HepG2 (cell line): Measurements from ENCODE around the gene RPS5.

Source experiments
- GFI1 ChIP-seq: sonication (generic); formaldehyde crosslinking; IDR thresholded peaks from 2 replicates; pipeline ENCODE4 v1.5.0; 2020; ENCODE audit warnings: missing genetic modification reagents, mild to moderate bottlenecking, borderline replicate concordance
- NR1H2 ChIP-seq: sonication (generic); formaldehyde crosslinking; IDR thresholded peaks from 2 replicates; pipeline ENCODE4 v1.8.1; 2022; ENCODE audit warnings: low read depth, missing genetic modification reagents, borderline replicate concordance
- SMARCE1 ChIP-seq: fragments of 450-650 bp; IDR thresholded peaks from 2 replicates; pipeline ENCODE4 v1.6.1; 2017; ENCODE audit warnings: borderline replicate concordance
- TF ChIP-seq, protein P1 (sequence below): IDR thresholded peaks from 2 replicates; pipeline ENCODE4 v1.6.1; 2012; ENCODE audit warnings: low read depth, low read length, improper control_type of control experiment
- TF ChIP-seq, protein P2 (sequence below): sonication (generic); formaldehyde crosslinking; IDR thresholded peaks from 2 replicates; pipeline ENCODE4 v1.5.0; 2020; ENCODE audit warnings: mild to moderate bottlenecking, missing genetic modification reagents, moderate library complexity

DNA sequence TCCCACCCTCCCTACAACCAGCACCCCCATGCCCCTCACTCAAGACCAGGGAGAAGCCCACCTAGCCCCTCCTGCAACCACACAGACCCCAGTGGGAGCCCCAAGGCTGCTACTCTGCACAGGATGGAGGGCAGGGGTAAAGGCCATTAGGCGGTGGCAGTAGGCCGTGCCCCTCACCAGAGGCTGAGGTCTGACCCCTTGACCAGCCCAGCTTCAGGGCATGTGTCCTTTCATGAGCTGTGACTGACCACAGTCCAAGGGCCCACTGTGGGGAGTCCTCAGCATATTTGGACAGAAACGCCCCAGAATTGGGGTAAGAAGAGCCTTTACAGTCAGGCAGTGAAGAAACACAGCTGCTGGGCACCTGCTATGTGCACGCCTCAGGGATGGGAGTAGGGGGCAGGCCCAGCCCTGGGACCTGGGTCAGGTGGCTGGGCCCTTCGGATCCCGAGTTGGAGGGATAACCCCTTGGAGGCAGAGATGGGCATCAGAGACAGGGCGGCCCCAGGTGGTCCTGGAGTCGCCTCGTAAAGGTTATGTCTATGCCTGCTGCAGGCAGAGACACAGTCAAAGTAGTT lies 1.7 kb upstream of the RPS5 start:
- TF ChIP-seq, protein P1, sequence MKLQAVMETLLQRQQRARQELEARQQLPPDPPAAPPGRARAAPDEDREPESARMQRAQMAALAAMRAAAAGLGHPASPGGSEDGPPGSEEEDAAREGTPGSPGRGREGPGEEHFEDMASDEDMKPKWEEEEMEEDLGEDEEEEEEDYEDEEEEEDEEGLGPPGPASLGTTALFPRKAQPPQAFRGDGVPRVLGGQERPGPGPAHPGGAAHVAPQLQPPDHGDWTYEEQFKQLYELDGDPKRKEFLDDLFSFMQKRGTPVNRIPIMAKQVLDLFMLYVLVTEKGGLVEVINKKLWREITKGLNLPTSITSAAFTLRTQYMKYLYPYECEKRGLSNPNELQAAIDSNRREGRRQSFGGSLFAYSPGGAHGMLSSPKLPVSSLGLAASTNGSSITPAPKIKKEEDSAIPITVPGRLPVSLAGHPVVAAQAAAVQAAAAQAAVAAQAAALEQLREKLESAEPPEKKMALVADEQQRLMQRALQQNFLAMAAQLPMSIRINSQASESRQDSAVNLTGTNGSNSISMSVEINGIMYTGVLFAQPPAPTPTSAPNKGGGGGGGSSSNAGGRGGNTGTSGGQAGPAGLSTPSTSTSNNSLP = no peak
- TF ChIP-seq GFI1 (CRISPR knock-in tag) = no peak
- TF ChIP-seq NR1H2 = no peak
- TF ChIP-seq, protein P2, sequence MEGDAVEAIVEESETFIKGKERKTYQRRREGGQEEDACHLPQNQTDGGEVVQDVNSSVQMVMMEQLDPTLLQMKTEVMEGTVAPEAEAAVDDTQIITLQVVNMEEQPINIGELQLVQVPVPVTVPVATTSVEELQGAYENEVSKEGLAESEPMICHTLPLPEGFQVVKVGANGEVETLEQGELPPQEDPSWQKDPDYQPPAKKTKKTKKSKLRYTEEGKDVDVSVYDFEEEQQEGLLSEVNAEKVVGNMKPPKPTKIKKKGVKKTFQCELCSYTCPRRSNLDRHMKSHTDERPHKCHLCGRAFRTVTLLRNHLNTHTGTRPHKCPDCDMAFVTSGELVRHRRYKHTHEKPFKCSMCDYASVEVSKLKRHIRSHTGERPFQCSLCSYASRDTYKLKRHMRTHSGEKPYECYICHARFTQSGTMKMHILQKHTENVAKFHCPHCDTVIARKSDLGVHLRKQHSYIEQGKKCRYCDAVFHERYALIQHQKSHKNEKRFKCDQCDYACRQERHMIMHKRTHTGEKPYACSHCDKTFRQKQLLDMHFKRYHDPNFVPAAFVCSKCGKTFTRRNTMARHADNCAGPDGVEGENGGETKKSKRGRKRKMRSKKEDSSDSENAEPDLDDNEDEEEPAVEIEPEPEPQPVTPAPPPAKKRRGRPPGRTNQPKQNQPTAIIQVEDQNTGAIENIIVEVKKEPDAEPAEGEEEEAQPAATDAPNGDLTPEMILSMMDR = no peak
- no peak for TF ChIP-seq SMARCE1
